ENCODE data around the gene FGL2.
"Not testable (repeated sequence)": the region's sequence is repeated elsewhere in the genome, so short reads cannot be mapped to it uniquely, and the experiment has no call there.

Gene FGL2

GRCh38 chr7:77216181-77216845 lies 16.7 kb upstream of the FGL2 start:
- no peak for DNase-seq (ENCODE audit: low read depth in 4 of 4, low spot score in 1 of 4)

DNA sequence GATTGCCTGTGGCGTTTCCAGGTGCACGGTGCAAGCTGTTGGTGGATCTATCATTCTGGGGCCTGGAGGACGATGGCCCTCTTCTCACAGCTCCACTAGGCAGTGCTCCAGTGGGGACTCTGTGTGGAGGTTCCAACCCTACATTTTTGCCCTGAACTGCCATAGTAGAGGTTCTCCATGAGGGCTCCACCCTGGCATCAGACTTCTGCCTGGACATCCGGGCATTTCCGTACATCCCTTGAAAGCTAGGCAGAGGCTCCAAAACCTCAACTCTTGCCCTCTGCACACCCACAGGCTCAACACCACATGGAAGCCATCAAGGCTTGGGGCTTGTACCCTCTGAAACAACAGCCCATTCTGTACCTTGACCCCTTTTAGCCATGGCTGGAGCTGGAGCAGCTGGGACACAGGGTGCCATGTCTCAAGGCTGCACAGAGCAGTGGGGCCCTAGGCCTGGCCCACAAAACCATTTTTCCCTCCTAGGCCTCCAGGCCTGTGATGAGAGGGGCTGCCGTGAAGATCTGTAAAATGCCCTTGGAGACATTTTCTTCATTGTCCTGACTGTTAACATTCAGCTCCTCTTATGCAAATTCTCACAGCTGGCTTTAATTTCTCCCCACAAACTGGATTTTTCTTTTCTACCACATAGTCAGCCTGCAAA lies 10.0 kb upstream of the FGL2 start:
- no peak for DNase-seq (ENCODE audit: low read depth in 4 of 4, low spot score in 1 of 4)

DNA sequence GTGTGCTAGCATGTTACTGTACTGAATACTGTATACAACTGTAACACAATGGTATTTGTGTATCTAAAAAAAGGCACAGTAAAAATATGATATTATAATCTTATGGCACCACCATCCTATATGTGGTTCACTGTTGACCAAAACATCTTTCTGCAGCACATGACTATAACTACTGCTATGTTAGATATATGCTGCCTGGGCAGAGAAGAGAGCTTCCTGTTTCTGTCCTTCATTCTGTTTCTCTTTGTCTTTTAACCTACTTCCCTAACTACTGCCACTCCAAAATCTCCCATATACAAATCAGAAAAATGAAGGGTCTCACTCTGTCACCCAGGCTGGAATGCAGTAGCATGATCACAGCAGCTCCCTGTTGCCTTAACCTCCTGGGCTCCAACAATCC lies 8.8 kb upstream of the FGL2 start:
- DNase-seq (ENCODE audit: low read depth in 4 of 4, low spot score in 1 of 4), result no peak

GRCh38 chr7:77205706-77206105 lies 6.1 kb upstream of the FGL2 start:
- DNase-seq (ENCODE audit: low read depth in 4 of 4, low spot score in 1 of 4), result no peak

DNA sequence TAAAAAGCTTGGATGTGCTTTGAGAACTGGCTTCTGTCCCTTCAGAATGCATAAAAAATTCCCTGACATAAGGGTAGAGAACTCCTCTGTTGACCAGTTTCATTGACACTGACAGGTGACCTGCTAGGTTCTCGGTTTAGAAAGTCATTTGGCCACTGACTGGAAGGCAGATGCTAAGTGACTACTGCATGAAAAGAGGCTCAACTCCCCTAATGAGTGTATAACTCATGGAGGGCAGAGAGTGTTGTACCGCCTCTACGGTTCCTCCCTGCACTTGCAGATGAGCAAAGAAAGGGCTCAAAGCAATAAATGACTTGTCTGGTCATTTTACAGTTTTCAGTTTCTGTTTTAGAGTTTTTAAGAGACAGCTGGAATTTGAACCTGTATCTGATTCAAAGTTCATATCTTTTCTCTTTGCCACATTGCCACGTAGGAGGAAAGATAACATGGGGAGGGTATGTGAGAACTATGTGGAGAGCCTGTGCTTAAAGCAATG lies 2.9 kb upstream of the FGL2 start:
- no peak for DNase-seq (ENCODE audit: low read depth in 4 of 4, low spot score in 1 of 4)

GRCh38 chr7:77200542-77200941 lies 923 bp upstream of the FGL2 start:
- DNase-seq (ENCODE audit: low read depth in 4 of 4, low spot score in 1 of 4), result no peak

DNA sequence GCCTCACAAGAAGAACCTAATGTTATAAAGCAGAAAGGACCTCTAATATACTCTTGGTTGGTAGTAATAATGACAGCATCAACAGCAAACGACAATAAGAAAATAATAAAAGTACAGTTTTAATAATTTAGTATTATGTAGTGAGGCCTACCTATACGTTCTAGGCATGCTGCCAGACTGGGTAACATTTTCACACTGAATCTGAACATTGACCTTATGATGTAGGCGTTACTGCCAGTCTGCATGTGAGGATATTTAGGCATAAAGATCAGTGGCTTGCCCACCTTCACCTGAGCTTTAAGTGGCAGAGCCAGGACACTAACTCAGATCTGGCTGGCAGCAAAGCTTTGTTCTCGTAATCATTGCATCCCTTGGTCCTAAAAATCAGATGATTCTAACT lies 2.5 kb downstream of the FGL2 start:
- DNase-seq (ENCODE audit: low read depth in 4 of 4, low spot score in 1 of 4), result no peak

DNA sequence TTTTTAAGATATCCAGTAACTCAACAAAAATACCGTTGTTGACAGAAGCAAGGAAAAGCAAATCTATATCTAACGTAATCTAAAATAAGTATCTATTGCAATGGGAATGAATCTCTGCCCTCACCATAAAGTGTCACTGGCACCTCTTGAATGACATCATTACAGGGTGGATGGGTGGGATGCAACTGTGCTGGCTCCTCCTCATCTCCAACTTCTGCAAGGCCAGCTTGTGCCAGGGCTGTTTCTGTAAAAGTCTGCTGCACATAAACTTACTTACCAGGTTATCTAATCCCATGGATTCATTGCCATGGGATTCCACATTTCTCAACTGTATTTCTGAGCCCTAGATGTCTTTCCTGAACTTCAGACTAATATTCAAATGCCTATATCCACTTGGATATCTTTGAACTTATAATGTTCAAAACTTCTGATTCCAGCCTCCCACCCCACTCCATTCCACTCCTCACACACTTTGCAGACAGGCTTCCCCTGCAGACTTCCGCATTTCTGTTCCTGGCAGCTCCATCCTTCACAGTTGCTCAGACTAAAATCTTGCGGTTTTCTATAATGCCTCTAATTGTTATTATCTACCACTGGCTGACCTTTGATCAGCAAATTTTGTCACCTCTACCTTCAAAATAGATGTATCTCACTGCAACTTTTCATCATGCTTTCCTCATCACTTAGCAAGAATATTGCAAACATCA lies 10.7 kb downstream of the FGL2 start:
- DNase-seq (ENCODE audit: low read depth in 4 of 4, low spot score in 1 of 4), result no peak

DNA sequence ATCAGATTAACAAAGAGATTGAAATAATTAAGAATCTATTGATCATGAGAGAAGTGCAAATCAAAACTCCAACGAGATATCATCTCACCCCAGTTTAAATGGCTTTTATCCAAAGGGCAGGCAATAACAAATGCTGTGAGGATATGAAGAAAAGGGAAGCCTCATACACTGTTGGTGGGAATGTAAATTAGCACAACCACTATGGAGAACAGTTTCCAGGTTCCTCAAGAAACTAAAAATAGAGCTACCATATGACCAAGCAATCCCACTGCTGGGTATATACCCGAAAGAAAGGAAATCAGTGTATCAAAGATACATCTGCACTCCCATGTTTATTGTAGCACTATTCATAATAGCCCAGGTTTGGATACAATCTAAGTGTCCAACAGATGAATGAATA lies 13.8 kb downstream of the FGL2 start:
- DNase-seq (ENCODE audit: low read depth in 4 of 4, low spot score in 1 of 4), result no peak

- DNase-seq (ENCODE audit: low read depth in 4 of 4, low spot score in 1 of 4), result no peak
These were observed 14.6 kb downstream of the FGL2 start for GRCh38 chr7:77184990-77185389.

DNA sequence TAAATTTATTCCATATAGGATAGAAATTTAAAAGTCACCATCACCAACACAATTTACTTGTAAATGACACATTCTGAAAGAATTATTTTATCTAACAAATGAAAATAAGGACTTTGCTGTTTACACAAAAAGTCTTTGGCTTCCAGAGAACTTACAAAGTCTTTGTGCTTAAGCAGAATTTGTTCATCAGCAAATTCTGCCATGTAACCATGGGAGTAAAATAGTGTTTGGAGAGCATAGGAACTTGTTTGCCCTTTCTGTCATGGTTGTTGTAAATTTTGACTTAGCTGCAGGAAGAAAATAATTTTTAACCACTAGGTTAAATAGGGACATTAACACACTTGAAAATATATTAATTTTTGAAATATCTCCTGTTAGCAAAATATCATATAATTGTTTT lies 15.2 kb downstream of the FGL2 start:
- no peak for DNase-seq (ENCODE audit: low read depth in 4 of 4, low spot score in 1 of 4)

DNA sequence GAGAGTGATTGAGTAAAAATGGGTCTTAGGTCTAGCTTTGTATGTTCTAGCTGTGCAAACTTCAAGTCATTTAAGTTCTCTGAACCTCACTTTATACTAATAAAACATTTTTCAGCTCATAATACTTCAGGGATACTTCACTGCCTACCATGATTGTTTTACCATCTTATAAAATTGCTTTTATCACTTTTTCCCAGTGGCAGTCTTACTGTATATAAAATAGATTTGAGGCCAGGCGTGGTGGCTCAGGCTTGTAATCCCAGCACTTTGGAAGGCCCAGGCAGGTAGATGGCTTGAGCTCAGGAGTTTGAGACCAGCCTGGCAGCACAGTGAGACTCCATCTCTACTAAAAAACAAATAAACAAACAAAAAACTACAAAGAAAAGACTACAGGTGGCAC lies 17.4 kb downstream of the FGL2 start:
- DNase-seq (ENCODE audit: low read depth in 4 of 4, low spot score in 1 of 4), result no peak

DNA sequence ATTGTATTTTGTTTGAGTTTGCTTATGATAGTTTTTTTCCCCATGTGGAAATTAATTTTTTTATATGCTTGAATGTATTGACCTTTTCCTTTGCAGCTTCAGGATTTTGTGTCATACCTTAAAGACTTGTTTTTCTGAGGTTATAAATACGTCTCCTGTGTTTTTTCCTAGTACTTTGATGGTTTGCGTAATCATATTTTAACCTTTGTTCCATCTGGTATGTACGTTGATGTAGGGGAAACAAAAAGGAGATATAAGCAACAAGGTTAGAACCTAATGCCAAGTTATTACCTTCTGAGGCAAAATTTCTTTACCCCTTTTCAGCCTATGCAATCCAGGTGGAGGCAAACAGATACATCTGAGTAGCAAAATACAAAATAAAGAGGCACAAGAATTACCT lies 17.9 kb downstream of the FGL2 start:
- no peak for DNase-seq (ENCODE audit: low read depth in 4 of 4, low spot score in 1 of 4)

DNA sequence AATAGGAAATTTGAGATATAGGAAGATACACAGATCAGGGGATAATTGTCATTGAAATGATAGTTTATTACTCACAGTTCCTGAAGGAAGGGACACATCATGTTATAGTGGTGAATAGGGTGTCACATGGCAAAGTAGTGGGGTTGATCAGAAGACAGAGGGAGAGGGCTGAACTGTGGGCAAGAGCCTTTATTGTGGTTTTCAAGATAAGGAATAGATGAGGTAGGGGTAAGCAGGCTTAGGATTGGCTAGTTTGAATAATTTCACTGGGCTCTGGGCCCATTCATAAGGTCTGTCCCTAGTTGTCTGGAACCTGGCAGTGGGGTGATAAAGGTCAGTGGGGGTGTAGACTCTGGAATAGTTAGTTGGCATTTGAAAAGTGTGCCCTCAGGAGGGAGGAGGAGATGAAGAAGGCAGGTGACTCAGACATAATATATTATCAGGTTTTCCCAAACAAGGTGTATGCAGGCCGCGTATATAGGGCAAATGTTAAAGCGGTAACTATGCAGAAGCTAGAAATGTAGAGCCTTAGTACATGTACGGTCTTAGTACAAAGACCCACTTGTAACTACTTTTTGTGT lies 18.5 kb downstream of the FGL2 start:
- no peak for DNase-seq (ENCODE audit: low read depth in 4 of 4, low spot score in 1 of 4)

- DNase-seq (ENCODE audit: low read depth in 4 of 4, low spot score in 1 of 4), result not testable (repeated sequence)
These were observed 21.6 kb downstream of the FGL2 start for GRCh38 chr7:77178024-77178423.

DNA sequence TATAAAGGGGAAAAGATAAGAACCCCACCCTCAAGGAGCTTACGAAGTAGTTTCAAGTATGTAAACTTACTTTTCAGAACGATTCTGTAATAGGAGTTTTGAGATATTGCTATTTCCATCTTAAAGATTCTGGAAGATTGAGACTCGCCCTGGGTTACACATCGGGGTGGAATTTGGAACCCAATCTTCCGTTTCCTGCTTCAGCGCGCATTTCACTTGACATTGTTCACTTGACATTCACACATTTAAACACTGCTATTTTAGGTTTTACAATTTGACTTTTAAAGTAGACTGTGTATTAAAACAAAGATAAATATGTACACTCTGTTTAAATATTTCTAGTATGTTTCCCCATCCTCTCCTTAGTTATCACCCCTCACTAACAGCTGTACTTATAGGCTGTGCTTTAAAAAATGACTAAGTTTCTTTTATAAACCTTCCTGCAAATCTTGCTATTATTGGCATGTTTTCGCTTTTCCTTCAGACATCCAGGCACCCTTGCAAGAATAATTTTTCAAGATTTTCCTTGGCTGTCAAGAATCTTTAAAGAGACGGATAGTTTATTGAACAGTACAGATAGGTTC lies 22.2 kb downstream of the FGL2 start:
- not testable (repeated sequence) for DNase-seq (ENCODE audit: low read depth in 4 of 4, low spot score in 1 of 4)

DNA sequence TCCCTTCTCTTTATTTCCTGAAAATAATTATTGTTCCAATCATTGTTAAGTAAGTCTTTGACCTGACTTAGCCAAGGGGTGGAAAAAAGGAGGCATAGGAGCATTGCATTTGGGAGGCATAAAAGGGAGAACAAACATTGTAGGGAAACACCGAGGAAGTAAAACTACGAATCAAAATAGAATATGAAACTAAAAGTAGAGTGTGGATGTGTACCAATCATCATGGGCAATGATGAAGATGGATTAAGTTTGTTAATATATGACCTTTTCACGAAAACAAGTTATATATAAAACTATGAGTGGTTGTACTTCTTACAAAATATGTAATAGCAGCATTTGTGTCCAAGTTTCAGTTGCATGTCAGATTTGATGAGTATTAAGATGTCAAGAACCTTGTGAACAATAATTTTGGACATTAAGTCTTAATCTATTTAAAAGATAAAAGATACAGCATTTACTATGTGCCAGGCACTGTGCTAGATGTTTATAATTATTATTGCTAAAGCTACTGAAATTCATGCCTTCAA lies 24.3 kb downstream of the FGL2 start:
- not testable (repeated sequence) for DNase-seq (ENCODE audit: low read depth in 4 of 4, low spot score in 1 of 4)

GRCh38 chr7:77174418-77174817 lies 25.2 kb downstream of the FGL2 start:
- DNase-seq (ENCODE audit: low read depth in 4 of 4, low spot score in 1 of 4), result not testable (repeated sequence)

DNA sequence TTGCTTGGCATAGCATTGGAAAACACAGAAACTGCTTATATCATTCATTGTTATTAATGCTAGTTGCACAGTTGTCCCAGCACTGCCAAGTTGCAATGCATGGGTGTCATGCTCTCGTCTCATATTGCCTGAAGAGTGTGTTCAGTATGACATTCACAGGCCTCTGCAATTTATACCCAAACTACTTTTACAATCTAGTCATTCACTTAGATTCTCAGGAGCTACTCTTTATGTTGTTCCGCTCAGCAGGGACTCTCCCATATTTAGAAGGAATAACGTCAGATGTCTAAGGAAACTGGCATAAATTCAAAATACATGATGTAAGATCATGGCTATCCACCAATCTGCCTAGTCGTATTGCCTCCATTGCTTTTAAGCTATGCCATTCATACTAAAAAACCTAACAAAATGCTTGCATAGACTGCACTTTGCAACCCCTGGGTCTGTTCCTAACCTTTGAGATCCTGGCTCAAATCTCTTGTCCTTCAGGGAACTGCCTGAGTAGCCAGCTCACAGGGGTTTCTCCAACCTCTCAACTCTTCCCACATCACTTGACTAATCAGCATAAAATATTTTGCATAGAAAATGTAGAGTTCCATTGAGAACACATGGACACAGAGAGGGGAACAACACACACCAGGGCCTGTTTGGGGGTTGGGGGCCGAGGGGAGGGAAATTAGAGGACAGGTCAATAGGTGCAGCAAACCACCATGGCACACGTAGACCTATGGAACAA lies 27.0 kb downstream of the FGL2 start:
- DNase-seq (ENCODE audit: low read depth in 4 of 4, low spot score in 1 of 4), result not testable (repeated sequence)

GRCh38 chr7:77171073-77171472 lies 28.5 kb downstream of the FGL2 start:
- not testable (repeated sequence) for DNase-seq (ENCODE audit: low read depth in 4 of 4, low spot score in 1 of 4)

- no peak for DNase-seq (ENCODE audit: low read depth in 4 of 4, low spot score in 1 of 4)
These were observed 42.2 kb downstream of the FGL2 start for GRCh38 chr7:77157446-77157845.

Measured in stimulated activated CD4-positive, alpha-beta T cell treated with anti-CD3 and anti-CD28 coated beads, Interleukin-1b, Interleukin-23, amount 100 ng/mL, for 24 hours (primary cell).